ENCODE results near the gene PDE6C.

Gene PDE6C

DNA sequence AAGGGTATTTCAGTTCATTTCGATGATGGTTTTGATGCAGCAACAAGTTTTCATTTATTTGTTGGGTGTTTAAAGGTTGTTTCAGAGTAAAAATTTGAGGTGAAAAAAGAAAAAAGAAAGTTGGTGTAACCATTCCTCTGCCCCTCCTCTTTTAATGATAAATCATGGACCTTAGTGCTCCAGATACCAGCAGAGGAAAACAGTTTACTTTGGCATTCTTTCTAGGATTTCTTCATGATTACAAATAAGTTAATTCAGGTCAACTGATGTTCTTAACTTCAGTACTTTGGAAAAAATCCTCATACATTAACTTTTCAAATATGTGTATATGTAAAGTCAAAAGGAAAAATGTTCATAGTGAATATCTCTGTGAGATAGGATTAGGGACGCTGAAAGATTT is 9.3 kb upstream of the PDE6C start:
- Histone ChIP-seq H3K4me1 (ENCODE audit: control insufficient read depth, insufficient read depth, low read length) (peaks cover 9% of the 10 kb centered on the region), H3K36me3 (ENCODE audit: control insufficient read depth, insufficient read depth, low read length) (no peaks in the 10 kb centered on the region), H3K9me3 (ENCODE audit: control insufficient read depth, insufficient read depth, low read depth, low read length) (no peaks in the 10 kb centered on the region), H3K9ac (ENCODE audit: low read length) (no peak overlapping the region), H3K27ac (ENCODE audit: low read depth, low read length) (no peak overlapping the region), H3K27me3 (ENCODE audit: control insufficient read depth, insufficient read depth, low read length) (peaks cover 60% of the 10 kb centered on the region), H3K4me3 (ENCODE audit: low read depth, low read length) (no peak overlapping the region)

DNA sequence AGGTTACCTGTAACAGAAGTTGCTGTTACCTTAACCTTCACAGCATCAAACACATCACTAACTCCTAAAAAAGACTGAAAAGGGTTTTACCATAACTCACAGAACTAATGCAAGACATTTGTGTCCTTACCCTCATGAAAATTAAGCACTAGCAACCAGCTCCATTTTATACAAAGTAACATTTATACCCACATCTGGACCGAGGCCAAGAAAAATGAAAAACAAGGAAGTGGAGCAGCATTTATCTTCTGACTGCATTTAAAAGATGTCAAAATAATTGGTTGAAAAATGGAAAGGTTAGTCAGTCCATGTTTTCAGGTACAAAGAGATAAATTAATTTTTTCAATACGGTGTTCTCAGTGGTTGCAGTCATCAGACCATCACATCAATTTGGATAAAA is 8.2 kb upstream of the PDE6C start:
- peaks cover 55% of the 10 kb centered on the region for H3K27me3 ChIP-seq (ENCODE audit: control insufficient read depth, insufficient read depth, low read length)
- no peak overlapping the region for H3K4me3 ChIP-seq (ENCODE audit: low read depth, low read length)
- H3K9me3 ChIP-seq (ENCODE audit: control insufficient read depth, insufficient read depth, low read depth, low read length), result no peaks in the 10 kb centered on the region
- H3K36me3 ChIP-seq (ENCODE audit: control insufficient read depth, insufficient read depth, low read length), result no peaks in the 10 kb centered on the region
- no peak overlapping the region for H3K27ac ChIP-seq (ENCODE audit: low read depth, low read length)
- peaks cover 9% of the 10 kb centered on the region for H3K4me1 ChIP-seq (ENCODE audit: control insufficient read depth, insufficient read depth, low read length)
- no peak overlapping the region for H3K9ac ChIP-seq (ENCODE audit: low read length)

DNA sequence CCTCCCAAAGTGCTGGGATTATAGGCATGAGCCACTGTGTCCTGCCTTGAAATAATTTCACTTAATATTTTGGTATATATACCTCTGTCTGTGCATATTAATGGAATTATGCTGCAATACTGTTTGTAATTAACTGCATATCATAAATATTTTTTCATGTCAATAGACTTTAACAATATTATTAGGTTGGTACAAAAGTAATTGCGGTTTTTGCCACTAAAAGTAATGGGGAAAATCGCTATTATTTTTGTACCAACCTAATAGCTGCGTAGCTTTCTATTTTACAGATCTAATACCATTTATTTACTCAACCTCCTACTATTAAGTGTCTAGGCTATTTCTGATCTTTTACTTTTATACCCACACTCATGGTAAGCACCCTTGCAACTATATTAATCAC is 3.9 kb upstream of the PDE6C start:
- Histone ChIP-seq H3K36me3 (ENCODE audit: control insufficient read depth, insufficient read depth, low read length) (no peaks in the 10 kb centered on the region), H3K4me3 (ENCODE audit: low read depth, low read length) (no peak overlapping the region), H3K27me3 (ENCODE audit: control insufficient read depth, insufficient read depth, low read length) (peaks cover 15% of the 10 kb centered on the region), H3K9ac (ENCODE audit: low read length) (no peak overlapping the region), H3K4me1 (ENCODE audit: control insufficient read depth, insufficient read depth, low read length) (no peaks in the 10 kb centered on the region), H3K27ac (ENCODE audit: low read depth, low read length) (no peak overlapping the region), H3K9me3 (ENCODE audit: control insufficient read depth, insufficient read depth, low read depth, low read length) (no peaks in the 10 kb centered on the region)

DNA sequence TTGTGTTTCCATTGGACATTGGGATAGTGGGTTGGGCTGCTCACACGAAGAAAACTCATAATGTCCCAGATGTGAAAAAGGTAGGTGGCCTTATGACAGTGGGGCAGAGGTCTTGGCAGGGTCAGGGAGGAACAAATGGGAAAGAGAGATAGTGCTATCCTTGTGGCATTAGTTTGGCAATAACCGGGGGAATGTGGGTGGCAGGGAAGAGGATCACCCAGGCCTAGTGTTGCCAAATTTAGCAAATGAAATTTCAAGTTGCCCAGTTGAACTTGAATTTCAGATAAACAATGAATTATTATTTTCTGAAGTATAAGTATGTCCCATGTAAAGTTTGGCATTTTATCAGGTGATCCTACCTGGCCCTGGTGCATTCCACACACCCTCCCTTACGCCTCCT is 789 bp downstream of the PDE6C start:
- Histone ChIP-seq H3K4me3 (ENCODE audit: low read depth, low read length) (no peak overlapping the region), H3K27me3 (ENCODE audit: control insufficient read depth, insufficient read depth, low read length) (0 out of 2 replicates have a peak, but pooled peaks cover 3% of the 10 kb centered on the region), H3K9me3 (ENCODE audit: control insufficient read depth, insufficient read depth, low read depth, low read length) (no peaks in the 10 kb centered on the region), H3K27ac (ENCODE audit: low read depth, low read length) (no peak overlapping the region), H3K4me1 (ENCODE audit: control insufficient read depth, insufficient read depth, low read length) (no peaks in the 10 kb centered on the region), H3K9ac (ENCODE audit: low read length) (no peak overlapping the region), H3K36me3 (ENCODE audit: control insufficient read depth, insufficient read depth, low read length) (no peaks in the 10 kb centered on the region)

DNA sequence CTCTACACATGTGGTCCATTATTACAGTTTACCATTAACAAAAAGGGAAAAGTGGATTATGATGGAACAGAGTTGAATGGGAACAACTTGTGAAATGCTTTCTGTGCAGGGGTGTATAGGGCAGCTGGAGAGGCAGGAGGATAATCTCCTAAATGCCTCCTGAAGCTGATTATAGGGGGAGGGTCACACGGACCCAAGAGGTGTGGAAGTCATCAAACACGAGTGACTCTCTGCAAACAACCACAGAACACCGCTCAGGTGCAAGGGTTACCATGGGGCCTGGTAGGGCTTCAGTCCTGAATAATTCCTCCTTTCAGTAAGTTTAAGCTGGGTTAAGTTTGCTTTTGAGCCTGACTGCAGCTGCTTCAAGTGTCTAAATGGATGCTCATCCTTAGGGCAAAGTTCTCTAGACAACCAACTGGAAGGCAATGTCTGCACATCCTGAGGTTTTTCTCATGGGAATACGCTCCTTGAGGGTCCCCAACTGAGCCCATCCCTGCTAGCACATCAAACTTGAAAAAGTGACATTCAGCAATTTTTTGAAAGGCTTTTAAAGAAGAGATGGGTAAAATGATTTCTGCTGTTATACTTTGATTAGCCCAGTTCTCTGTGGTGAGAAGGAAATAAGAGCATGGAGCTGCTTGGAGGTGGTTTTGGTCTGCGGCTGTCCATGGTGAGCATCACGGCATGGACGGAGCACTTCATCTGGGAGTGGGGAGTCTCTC is 1.9 kb downstream of the PDE6C start:
- Histone ChIP-seq H3K27ac (ENCODE audit: low read depth, low read length) (no peak overlapping the region), H3K27me3 (ENCODE audit: control insufficient read depth, insufficient read depth, low read length) (0 out of 2 replicates have a peak, but pooled peaks cover 3% of the 10 kb centered on the region), H3K36me3 (ENCODE audit: control insufficient read depth, insufficient read depth, low read length) (no peaks in the 10 kb centered on the region), H3K4me1 (ENCODE audit: control insufficient read depth, insufficient read depth, low read length) (no peaks in the 10 kb centered on the region), H3K9ac (ENCODE audit: low read length) (no peak overlapping the region), H3K9me3 (ENCODE audit: control insufficient read depth, insufficient read depth, low read depth, low read length) (no peaks in the 10 kb centered on the region), H3K4me3 (ENCODE audit: low read depth, low read length) (no peak overlapping the region)

DNA sequence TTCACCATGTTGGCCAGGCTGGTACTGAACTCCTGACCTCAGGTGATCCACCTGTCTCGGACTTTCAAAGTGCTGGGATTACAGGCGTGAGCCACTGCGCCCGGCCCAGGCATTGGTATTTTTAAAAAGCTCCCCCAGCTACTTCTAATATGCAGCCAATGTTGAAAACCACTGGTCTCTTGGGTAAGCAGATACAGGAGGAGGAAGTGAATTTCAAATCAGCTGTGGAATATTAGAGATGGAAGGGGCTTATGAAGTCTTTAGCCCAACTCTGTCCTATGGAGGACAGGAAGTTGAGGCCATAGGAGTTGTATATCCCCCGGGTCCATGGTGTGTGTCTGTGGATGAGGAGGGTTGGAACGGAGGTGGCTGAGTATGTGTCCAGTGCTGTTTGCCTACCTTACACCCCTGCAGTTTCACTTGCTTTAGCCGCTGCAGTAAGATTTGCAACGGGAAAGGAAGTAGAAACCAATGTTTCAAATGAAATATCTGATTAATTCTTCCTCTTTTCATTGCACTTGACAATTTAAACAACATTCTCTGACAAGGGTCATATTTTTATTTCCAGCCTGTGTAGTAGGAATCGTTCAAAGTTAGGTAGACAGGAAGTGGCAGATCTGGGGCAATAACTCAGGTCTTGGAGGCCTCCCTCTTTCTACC is 3.4 kb downstream of the PDE6C start:
- Histone ChIP-seq H3K4me1 (ENCODE audit: control insufficient read depth, insufficient read depth, low read length) (no peaks in the 10 kb centered on the region), H3K27me3 (ENCODE audit: control insufficient read depth, insufficient read depth, low read length) (peaks cover 3% of the 10 kb centered on the region; the same call in 1 of the 2 replicates), H3K9me3 (ENCODE audit: control insufficient read depth, insufficient read depth, low read depth, low read length) (no peaks in the 10 kb centered on the region), H3K27ac (ENCODE audit: low read depth, low read length) (no peak overlapping the region), H3K9ac (ENCODE audit: low read length) (no peak overlapping the region), H3K4me3 (ENCODE audit: low read depth, low read length) (no peak overlapping the region), H3K36me3 (ENCODE audit: control insufficient read depth, insufficient read depth, low read length) (no peaks in the 10 kb centered on the region)

DNA sequence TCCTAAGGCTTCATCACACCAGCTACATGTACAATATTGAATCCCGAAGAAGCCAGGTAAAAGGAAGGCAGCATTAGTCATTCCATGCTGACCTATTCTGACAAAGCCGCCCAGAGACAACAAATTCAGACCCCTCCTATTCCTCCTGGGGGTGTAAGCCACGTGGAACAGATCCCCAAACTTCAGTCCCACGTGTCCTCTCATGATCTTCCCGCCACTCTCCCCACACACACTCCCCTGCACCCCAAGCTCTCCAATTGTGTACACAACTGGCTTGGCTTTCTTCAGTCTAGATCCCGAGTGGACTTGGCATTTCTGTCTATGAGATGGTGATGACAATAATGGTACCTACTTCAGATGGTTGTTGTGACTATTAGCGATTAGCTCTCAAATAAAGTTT is 8.6 kb downstream of the PDE6C start:
- no peaks in the 10 kb centered on the region; the same call in 1 of the 2 replicates for H3K27me3 ChIP-seq (ENCODE audit: control insufficient read depth, insufficient read depth, low read length)
- no peak overlapping the region for H3K4me3 ChIP-seq (ENCODE audit: low read depth, low read length)
- no peaks in the 10 kb centered on the region for H3K9me3 ChIP-seq (ENCODE audit: control insufficient read depth, insufficient read depth, low read depth, low read length)
- no peak overlapping the region for H3K27ac ChIP-seq (ENCODE audit: low read depth, low read length)
- H3K36me3 ChIP-seq (ENCODE audit: control insufficient read depth, insufficient read depth, low read length), result no peaks in the 10 kb centered on the region
- no peaks in the 10 kb centered on the region for H3K4me1 ChIP-seq (ENCODE audit: control insufficient read depth, insufficient read depth, low read length)
- H3K9ac ChIP-seq (ENCODE audit: low read length), result no peak overlapping the region

DNA sequence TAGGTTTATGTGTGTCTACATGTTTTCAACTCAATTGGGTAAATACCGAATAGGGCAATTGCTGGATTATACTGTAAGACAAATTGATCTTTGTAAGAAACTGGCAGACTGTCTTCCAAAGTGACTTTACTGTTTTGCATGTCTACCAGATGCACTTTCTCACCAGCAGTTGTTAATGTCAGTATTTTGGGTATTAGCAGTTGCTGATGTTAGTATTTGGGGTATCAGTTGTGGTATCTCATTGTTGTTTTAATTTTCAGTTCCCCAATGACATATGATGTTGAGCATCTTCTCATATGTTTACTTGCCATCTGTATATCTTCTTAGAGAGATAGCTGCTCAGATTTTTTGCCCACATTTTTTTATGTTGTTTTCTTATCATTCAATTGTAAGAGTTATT is 10.6 kb downstream of the PDE6C start:
- Histone ChIP-seq H3K27me3 (ENCODE audit: control insufficient read depth, insufficient read depth, low read length) (no peaks in the 10 kb centered on the region; the same call in 1 of the 2 replicates), H3K36me3 (ENCODE audit: control insufficient read depth, insufficient read depth, low read length) (no peaks in the 10 kb centered on the region), H3K9ac (ENCODE audit: low read length) (no peak overlapping the region), H3K27ac (ENCODE audit: low read depth, low read length) (no peak overlapping the region), H3K4me1 (ENCODE audit: control insufficient read depth, insufficient read depth, low read length) (no peaks in the 10 kb centered on the region), H3K4me3 (ENCODE audit: low read depth, low read length) (no peak overlapping the region), H3K9me3 (ENCODE audit: control insufficient read depth, insufficient read depth, low read depth, low read length) (no peaks in the 10 kb centered on the region)

DNA sequence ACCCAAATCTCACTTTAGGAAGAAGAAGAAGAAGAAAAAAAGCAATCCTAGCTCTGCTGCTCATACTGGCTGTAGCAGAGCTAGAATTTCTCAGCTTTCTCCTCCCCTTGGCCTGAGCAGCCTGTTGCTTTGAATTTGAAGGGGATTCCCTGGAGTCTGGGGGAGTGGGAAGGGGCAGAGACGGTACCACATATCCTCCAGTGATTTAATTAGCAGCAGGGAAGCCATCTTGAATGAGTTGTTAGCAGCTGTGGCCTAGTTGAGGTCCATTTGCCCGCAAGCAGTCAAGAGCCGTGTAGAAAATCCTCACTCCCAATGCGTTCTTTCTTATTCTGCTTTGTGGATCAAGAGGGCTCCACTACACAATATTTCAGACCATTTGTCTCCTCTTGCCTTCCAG is 16.5 kb downstream of the PDE6C start:
- H3K27ac ChIP-seq (ENCODE audit: low read depth, low read length), result no peak overlapping the region
- H3K9ac ChIP-seq (ENCODE audit: low read length), result no peak overlapping the region
- H3K4me3 ChIP-seq (ENCODE audit: low read depth, low read length), result no peak overlapping the region
- H3K4me1 ChIP-seq (ENCODE audit: control insufficient read depth, insufficient read depth, low read length), result peaks cover 6% of the 10 kb centered on the region; the same call in 1 of the 2 replicates
- H3K36me3 ChIP-seq (ENCODE audit: control insufficient read depth, insufficient read depth, low read length), result no peaks in the 10 kb centered on the region
- H3K9me3 ChIP-seq (ENCODE audit: control insufficient read depth, insufficient read depth, low read depth, low read length), result no peaks in the 10 kb centered on the region
- no peaks in the 10 kb centered on the region for H3K27me3 ChIP-seq (ENCODE audit: control insufficient read depth, insufficient read depth, low read length)

DNA sequence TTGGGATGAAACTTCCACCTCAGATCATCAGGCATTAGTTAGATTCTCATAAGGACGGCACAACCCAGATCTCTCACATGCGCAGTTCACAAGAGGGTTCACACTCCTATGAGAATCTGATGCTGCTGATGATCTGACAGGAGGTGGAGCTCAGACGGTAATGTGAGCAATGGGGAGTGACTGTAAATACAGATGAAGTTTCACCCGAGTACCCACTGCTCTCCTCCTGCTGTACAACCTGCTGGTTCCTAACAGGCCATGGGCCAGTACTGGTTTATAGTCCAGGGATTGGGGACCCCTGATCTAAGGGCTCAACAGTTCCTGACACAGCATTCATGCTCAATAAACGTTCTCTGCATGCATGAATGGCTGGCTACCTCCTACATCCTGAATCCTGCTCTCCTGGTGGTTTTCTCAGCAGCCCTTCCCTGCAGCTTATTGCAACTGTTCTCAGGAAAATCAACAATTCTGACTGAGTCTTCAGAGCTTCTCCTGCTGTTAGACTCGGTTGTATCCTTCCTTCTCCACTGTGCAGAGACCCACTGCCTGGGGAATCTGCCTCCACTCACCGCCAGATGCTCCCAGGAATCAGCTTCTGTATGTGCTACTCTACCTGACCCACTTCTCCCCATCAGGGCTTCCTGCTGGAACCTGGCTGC is 17.4 kb downstream of the PDE6C start:
- H3K9me3 ChIP-seq (ENCODE audit: control insufficient read depth, insufficient read depth, low read depth, low read length), result no peaks in the 10 kb centered on the region
- peaks cover 6% of the 10 kb centered on the region; the same call in 1 of the 2 replicates for H3K4me1 ChIP-seq (ENCODE audit: control insufficient read depth, insufficient read depth, low read length)
- no peaks in the 10 kb centered on the region for H3K36me3 ChIP-seq (ENCODE audit: control insufficient read depth, insufficient read depth, low read length)
- no peaks in the 10 kb centered on the region for H3K27me3 ChIP-seq (ENCODE audit: control insufficient read depth, insufficient read depth, low read length)
- no peak overlapping the region for H3K4me3 ChIP-seq (ENCODE audit: low read depth, low read length)
- no peak overlapping the region for H3K9ac ChIP-seq (ENCODE audit: low read length)
- no peak overlapping the region for H3K27ac ChIP-seq (ENCODE audit: low read depth, low read length)

Measured in HUES6 (cell line).